Mucosa of rectum (tissue), 2 donors: Measurements from ENCODE around the gene EFCAB5.

Source experiments
- H3K27ac ChIP-seq, 2 donors: one replicate each; pipeline ENCODE4 v1.7.0; 2013; ENCODE audit warnings: inconsistent platforms in 2 of 2, low read depth in 2 of 2, low read length in 2 of 2
- H3K27me3 ChIP-seq, 2 donors: one replicate each; pipeline ENCODE4 v1.7.0; 2013; ENCODE audit warnings: low read length in 2 of 2; ENCODE audit not compliant: control insufficient read depth in 2 of 2, insufficient read depth in 2 of 2
- H3K36me3 ChIP-seq, 2 donors: one replicate each; pipeline ENCODE4 v1.7.0; 2013; ENCODE audit warnings: low read length in 2 of 2; ENCODE audit not compliant: control insufficient read depth in 2 of 2, insufficient read depth in 2 of 2
- H3K4me1 ChIP-seq, 2 donors: one replicate each; pipeline ENCODE4 v1.7.0; 2013; ENCODE audit warnings: low read length in 2 of 2, mild to moderate bottlenecking in 1 of 2; ENCODE audit not compliant: control insufficient read depth in 2 of 2, insufficient read depth in 2 of 2
- H3K4me3 ChIP-seq, 2 donors: one replicate each; pipeline ENCODE4 v1.7.0; 2013; ENCODE audit warnings: low read length in 2 of 2
- H3K9ac ChIP-seq, 2 donors: one replicate each; pipeline ENCODE4 v1.7.0; 2013; ENCODE audit warnings: low read length in 2 of 2, low read depth in 1 of 2, mild to moderate bottlenecking in 1 of 2
- H3K9me3 ChIP-seq, 2 donors: one replicate each; pipeline ENCODE4 v1.7.0; 2013; ENCODE audit warnings: low read length in 2 of 2; ENCODE audit not compliant: control insufficient read depth in 2 of 2
- donor health status: healthy.
- donor health status: Normal muscosa, but diverticular disease.

Gene EFCAB5

GRCh38 chr17:30148376-30148775, 206.9 kb downstream of the EFCAB5 start:
- Histone ChIP-seq H3K4me1 (no peaks in the 10 kb centered on the region), H3K36me3 (peaks cover 0 to 2% of the 10 kb centered on the region in 2 donors), H3K27ac (no peak overlapping the region), H3K9ac (no peak overlapping the region), H3K9me3 (no peaks in the 10 kb centered on the region), H3K27me3 (no peaks in the 10 kb centered on the region), H3K4me3 (no peak overlapping the region)

DNA sequence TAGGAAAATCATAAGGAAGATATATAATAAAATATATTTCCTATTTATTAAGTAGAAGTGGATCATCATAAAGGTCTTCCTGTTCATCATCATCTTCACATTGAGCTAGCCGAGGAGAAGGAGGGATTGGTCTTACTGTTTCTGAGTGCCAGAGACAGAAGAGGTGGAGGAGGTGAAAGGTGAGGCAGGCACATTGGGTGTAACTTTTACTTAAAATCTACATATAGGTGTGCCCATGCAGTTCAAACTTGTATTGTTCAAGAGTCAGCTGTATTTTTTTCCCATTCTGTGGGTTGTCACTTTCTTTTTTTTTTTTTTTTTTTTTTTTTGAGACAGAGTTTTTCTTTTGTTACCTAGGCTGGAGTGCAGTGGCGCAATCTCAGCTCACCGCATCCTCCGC, 210.0 kb downstream of the EFCAB5 start:
- Histone ChIP-seq H3K9me3 (no peaks in the 10 kb centered on the region), H3K9ac (no peak overlapping the region), H3K27me3 (no peaks in the 10 kb centered on the region), H3K4me1 (no peaks in the 10 kb centered on the region), H3K36me3 (peaks cover 4% of the 10 kb centered on the region in 2 donors), H3K4me3 (no peak overlapping the region), H3K27ac (no peak overlapping the region)

DNA sequence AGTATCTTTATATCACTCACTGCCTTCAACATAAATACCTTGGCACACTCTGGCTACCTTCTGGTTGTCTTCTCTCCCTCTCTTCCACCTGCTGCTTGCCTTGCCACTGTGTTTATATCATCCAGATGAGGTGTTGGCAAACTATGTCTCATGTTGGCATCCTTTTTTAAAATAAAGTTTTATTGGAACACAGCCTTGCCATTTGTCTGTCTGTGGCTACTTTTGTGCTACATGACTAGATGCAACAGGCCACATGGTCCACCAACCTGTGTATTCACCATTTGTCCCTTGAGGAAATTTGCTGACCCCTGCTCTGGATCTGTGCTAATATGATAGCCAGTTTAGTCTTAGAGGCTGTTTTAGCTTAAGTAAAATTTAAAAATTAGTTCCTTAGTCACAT, 212.0 kb downstream of the EFCAB5 start:
- Histone ChIP-seq H3K27ac (no peak overlapping the region), H3K9ac (no peak overlapping the region), H3K36me3 (peaks cover 4% of the 10 kb centered on the region in 2 donors), H3K9me3 (no peaks in the 10 kb centered on the region), H3K4me3 (no peak overlapping the region), H3K4me1 (no peaks in the 10 kb centered on the region), H3K27me3 (no peaks in the 10 kb centered on the region)

DNA sequence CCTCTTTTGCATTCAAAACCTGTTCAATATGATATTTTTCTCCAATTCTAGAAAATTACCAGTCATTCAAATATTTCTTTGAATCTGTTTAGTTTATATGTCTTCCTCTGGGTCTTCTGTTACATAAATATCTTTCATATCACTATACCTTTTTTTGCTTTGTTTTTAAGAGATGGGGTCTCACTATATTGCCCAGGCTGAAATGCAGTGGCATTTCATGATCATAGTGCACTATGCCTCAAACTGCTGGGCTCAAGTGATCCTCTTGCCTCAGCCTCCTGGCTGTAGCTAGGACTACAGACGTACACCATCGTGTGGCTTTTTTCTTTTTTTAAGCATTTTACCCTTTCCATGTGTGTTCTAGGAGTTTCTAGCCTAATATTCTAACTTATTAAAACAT, 214.0 kb downstream of the EFCAB5 start:
- Histone ChIP-seq H3K27ac (no peak overlapping the region), H3K36me3 (peaks cover 4 to 7% of the 10 kb centered on the region in 2 donors), H3K4me3 (no peak overlapping the region), H3K9me3 (no peaks in the 10 kb centered on the region), H3K27me3 (no peaks in the 10 kb centered on the region), H3K9ac (no peak overlapping the region), H3K4me1 (no peaks in the 10 kb centered on the region)
